Measurements from ENCODE around the gene ABCB10. TPM values are rescaled to one million over a fixed set of nuclear protein-coding genes. Genes with fewer than 3 reads are reported as not detected.

ABCB10 gene
- polyA plus RNA-seq, 1 donor (not counting 4 experiments of a cell fraction or from before 2014, with no cell fraction given) = 14.3 TPM

DNA sequence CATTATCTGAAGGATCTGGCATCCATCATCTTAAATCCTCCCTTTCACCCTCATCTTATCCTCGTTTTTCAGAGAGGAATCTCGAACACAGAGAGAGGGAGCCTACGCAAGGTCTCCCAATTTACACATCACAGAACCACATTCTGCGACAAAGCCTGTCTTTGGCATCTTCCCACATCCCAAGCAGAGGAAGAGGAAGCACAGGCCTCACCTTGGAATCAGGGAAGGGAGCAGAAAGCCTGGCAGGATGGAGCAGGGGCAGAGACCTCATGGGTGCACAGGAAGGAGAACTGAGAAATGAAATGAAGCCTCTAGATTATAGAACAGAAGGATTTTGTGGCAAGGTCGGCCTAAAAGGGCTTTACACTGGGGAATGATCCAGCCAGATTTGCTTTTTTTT, 5.8 kb downstream of the ABCB10 start:
- H3K27ac ChIP-seq (ENCODE audit: control insufficient read depth, insufficient read depth, low read length) = no peak overlapping the region
- TF ChIP-seq, protein P1, sequence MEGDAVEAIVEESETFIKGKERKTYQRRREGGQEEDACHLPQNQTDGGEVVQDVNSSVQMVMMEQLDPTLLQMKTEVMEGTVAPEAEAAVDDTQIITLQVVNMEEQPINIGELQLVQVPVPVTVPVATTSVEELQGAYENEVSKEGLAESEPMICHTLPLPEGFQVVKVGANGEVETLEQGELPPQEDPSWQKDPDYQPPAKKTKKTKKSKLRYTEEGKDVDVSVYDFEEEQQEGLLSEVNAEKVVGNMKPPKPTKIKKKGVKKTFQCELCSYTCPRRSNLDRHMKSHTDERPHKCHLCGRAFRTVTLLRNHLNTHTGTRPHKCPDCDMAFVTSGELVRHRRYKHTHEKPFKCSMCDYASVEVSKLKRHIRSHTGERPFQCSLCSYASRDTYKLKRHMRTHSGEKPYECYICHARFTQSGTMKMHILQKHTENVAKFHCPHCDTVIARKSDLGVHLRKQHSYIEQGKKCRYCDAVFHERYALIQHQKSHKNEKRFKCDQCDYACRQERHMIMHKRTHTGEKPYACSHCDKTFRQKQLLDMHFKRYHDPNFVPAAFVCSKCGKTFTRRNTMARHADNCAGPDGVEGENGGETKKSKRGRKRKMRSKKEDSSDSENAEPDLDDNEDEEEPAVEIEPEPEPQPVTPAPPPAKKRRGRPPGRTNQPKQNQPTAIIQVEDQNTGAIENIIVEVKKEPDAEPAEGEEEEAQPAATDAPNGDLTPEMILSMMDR (optimal IDR thresholded peaks at IDR 0.05 in 1 of 3, IDR thresholded peaks at IDR 0.05 in 1 of 3, conservative IDR thresholded peaks at IDR 0.05 in 1 of 3; ENCODE audit: extremely low read depth in 1 of 3, insufficient read depth in 2 of 3, low read length in 3 of 3) = no peak
- no peak for TF ChIP-seq EZH2 (IDR thresholded peaks at IDR 0.05; ENCODE audit: low read length)

DNA sequence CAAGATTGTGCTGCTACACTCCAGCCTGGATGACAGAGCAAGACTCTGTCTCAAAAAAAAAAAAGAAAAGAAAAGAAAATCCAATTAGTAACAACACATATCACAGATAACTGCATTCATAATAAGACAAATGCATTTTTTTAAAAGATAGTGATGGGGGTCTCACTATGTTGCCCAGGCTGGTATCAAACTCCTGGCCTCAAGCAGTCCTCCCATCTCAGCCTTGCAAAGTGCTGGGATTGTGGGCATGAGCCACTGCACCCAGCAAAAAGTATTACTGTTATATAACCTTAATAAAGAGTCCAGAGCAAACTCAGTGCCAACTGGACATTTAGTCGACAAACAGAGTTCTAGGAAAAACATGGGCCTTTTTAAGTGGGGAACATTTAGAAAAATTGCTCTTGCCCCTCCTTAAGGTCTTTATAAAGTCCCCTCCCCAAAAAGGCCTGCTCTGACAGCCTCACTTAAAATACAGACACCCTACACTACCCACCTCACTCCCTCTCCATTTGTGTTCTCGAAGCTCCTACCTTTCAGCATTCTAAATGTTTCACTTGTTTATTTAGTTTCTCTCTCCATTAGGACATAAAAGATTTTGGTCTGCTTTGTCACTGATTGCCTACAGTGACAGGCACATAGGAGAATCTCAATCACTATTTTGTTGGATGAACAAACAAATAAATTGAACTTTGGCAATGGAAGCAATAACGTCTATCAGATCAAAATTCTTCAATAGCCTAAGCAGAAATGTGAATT, 7.5 kb downstream of the ABCB10 start:
- H4K20me1 ChIP-seq (ENCODE audit: control insufficient read depth, extremely low read depth, insufficient read depth, low read length) = no peaks in the 10 kb centered on the region
- H3K9me3 ChIP-seq (ENCODE audit: control insufficient read depth, low read depth, low read length) = no peaks in the 10 kb centered on the region
- H3K9me1 ChIP-seq (ENCODE audit: control insufficient read depth, extremely low read depth, insufficient read depth, low read length) = no peaks in the 10 kb centered on the region
- TF ChIP-seq EZH2 (IDR thresholded peaks at IDR 0.05; ENCODE audit: low read length) = no peak
- TF ChIP-seq, protein P1 (optimal IDR thresholded peaks at IDR 0.05 in 1 of 3, IDR thresholded peaks at IDR 0.05 in 1 of 3, conservative IDR thresholded peaks at IDR 0.05 in 1 of 3; ENCODE audit: extremely low read depth in 1 of 3, insufficient read depth in 2 of 3, low read length in 3 of 3) = no peak
- H3K36me3 ChIP-seq (ENCODE audit: control insufficient read depth in 2 of 2, extremely low read depth in 1 of 2, insufficient read depth in 2 of 2, low read length in 2 of 2) = peaks cover 0 to 2% of the 10 kb centered on the region in 2 experiments
- FAIRE-seq = no peak
- dilution Hi-C loops (cut with MboI; ENCODE audit: extremely low pct_ligation_motif_present, low sequenced_read_pairs) = no loop called here
- H2AFZ ChIP-seq (ENCODE audit: control insufficient read depth, low read length) = no peak overlapping the region
- H3K4me1 ChIP-seq (ENCODE audit: control insufficient read depth, extremely low read depth, insufficient read depth, low read length) = no peaks in the 10 kb centered on the region
- H3K4me2 ChIP-seq (ENCODE audit: control insufficient read depth, extremely low read depth, insufficient read depth, low read depth, low read length) = no peak overlapping the region
- no peak overlapping the region for H3K4me3 ChIP-seq (ENCODE audit: control insufficient read depth in 2 of 3, extremely low read depth in 1 of 3, insufficient read depth in 2 of 3, low read depth in 1 of 3, low read length in 3 of 3)
- H3K27me3 ChIP-seq (ENCODE audit: control insufficient read depth, extremely low read depth, insufficient read depth, low read length) = no peaks in the 10 kb centered on the region
- no peak for DNase-seq (ENCODE audit: low read depth, low spot score)
- H3K27ac ChIP-seq (ENCODE audit: control insufficient read depth, insufficient read depth, low read length) = no peak overlapping the region
- H3K79me2 ChIP-seq (ENCODE audit: control insufficient read depth, insufficient read depth, low read length) = peaks cover 28% of the 10 kb centered on the region
- H3K9ac ChIP-seq (ENCODE audit: control insufficient read depth, extremely low read depth, insufficient read depth, low read length) = no peak overlapping the region

More for the DNA sequence above, 5.8 kb downstream of the ABCB10 start:
- Histone ChIP-seq H3K4me3 (ENCODE audit: control insufficient read depth in 2 of 3, extremely low read depth in 1 of 3, insufficient read depth in 2 of 3, low read depth in 1 of 3, low read length in 3 of 3) (no peak overlapping the region), H3K4me1 (ENCODE audit: control insufficient read depth, extremely low read depth, insufficient read depth, low read length) (peaks cover 8% of the 10 kb centered on the region), H3K27me3 (ENCODE audit: control insufficient read depth, extremely low read depth, insufficient read depth, low read length) (no peaks in the 10 kb centered on the region), H3K9me3 (ENCODE audit: control insufficient read depth, low read depth, low read length) (no peaks in the 10 kb centered on the region), H3K9me1 (ENCODE audit: control insufficient read depth, extremely low read depth, insufficient read depth, low read length) (no peaks in the 10 kb centered on the region), H3K4me2 (ENCODE audit: control insufficient read depth, extremely low read depth, insufficient read depth, low read depth, low read length) (no peak overlapping the region), H2AFZ (ENCODE audit: control insufficient read depth, low read length) (no peak overlapping the region), H4K20me1 (ENCODE audit: control insufficient read depth, extremely low read depth, insufficient read depth, low read length) (no peaks in the 10 kb centered on the region), H3K36me3 (ENCODE audit: control insufficient read depth in 2 of 2, extremely low read depth in 1 of 2, insufficient read depth in 2 of 2, low read length in 2 of 2) (no peaks in the 10 kb centered on the region), H3K79me2 (ENCODE audit: control insufficient read depth, insufficient read depth, low read length) (peaks cover 42% of the 10 kb centered on the region), H3K9ac (ENCODE audit: control insufficient read depth, extremely low read depth, insufficient read depth, low read length) (no peak overlapping the region)
- FAIRE-seq = no peak
- no peak for DNase-seq (ENCODE audit: low read depth, low spot score)
- dilution Hi-C loops (cut with MboI; ENCODE audit: extremely low pct_ligation_motif_present, low sequenced_read_pairs) = no loop called here

Data from keratinocyte (primary cell).